Stimulated activated CD4-positive, alpha-beta T cell treated with anti-CD3 and anti-CD28 coated beads, TNF-alpha, amount 100 ng/mL, for 24 hours (primary cell): ENCODE results near the gene RSRP1.
A peak's percentile ranks its signal among the peaks of the same experiment; 100 is the strongest.
"Not testable (repeated sequence)": the region's sequence is repeated elsewhere in the genome, so short reads cannot be mapped to it uniquely, and the experiment has no call there.

ENCODE experiments used
- DNase-seq, 3 experiments: peaks; one replicate each; pipeline ENCODE4 v3.0.0-alpha.2; 2020; ENCODE audit warnings: low read depth in 3 of 3

Gene RSRP1, protein sequence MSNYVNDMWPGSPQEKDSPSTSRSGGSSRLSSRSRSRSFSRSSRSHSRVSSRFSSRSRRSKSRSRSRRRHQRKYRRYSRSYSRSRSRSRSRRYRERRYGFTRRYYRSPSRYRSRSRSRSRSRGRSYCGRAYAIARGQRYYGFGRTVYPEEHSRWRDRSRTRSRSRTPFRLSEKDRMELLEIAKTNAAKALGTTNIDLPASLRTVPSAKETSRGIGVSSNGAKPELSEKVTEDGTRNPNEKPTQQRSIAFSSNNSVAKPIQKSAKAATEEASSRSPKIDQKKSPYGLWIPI

DNA sequence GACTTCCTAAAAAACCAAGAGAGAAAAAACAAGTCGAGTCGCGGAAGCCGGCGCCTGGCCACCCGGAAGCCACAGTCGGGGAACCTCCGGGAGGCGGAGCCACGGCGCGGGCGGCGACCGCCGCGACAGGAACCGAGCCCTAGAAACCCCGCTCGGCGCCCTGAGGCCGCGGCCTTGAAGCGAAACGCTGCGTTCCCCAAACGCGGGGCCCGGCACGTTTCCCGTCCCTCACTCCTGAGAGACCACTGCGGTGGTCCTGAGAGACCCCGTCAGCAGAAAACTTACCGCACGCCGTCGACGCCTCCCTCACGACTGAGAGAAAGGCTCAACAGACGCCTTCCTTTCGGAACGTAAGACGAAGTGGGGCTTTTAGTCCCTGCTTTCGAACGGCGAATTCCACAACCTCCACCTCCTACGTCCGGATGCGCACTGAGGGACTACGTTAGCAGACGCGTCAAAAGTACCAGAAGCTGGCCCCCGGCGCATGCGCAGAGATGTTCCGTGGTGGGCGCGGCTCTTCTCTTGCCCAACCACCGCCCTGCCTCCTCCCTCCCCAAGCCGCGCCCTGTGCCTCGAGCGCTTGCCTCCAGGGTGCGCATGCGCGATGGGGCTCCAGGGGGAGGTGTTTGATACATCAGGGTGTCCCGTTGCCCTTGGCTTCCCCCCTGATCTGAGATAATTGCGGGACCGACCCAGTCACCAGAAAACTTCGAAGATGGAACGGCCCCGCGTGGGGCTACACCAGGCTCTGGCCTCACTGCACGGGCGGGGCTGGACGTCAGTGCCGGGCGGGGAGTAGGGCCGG, at the start of gene RSRP1:
Gene RSRP1 (minus strand): TSS at position 431 of the 805 bp plus-strand sequence. CDS start 491 bp downstream, outside the sequence.
- DNase-seq: peak; percentile 99 to 100 (median 100)

DNA sequence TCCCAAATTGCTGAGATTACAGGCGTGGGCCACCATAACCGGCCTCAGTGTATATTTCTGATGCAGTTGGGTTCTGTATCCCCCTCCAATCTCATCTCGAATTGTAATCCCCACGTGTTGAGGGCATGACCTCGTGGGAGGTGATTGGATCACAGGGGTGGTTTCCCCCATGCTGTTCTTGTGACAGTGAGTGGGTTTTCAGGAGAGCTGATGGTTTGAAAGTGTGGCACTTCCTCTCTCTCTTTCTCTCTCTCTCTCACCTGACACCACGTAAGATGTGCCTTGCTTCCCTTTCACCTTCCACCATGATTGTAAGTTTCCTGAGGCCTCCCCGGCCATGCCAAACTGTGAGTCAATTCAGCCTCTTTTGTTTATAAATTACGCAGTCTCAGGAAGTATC, 49.2 kb upstream of the RSRP1 start:
- not testable (repeated sequence) for DNase-seq

DNA sequence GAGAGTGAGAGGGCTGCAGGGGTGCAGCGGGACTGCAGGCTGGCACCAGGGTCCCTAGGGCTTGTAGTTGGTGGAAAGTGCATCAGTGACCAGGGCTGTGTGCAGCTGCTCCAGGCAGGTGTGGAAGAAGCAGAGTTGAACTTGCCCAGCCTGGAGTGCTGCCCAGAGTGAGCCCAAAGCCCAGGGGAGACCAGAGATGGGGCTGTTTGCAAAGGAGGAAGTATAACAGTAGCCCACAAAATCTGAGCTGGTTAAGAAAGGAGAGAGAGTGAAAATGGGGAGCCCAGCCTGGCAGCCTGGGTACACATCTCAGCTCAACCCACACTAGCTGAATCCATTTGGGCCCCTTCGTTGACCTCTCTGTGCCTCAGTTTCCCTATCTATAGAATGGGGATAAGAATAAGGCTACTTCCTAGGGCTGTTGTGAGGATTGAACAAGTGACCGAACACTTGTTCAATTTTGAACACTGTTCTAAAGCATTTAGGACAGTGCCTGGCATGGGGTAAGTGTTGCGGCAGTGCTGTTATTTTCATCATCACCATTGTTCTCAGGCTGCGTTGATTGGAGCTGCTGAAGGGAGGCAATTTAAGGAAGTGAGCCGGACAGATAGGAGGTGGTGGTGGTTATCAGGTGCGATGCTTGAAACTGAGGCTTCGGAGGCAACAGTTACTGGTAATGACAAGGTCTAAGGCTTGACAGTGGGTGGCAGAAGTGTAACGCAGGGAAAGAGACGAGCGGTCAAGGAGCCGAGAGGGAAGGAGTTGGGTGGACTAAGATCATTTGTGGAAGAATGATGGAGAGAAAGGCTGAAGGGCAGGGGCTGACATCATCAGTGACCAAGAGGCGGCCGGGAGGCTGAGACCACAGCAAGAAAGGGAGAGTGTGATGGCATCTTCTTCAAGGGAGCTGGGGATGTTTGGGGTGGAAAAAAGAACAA, 47.9 kb upstream of the RSRP1 start:
- not testable (repeated sequence) for DNase-seq

DNA sequence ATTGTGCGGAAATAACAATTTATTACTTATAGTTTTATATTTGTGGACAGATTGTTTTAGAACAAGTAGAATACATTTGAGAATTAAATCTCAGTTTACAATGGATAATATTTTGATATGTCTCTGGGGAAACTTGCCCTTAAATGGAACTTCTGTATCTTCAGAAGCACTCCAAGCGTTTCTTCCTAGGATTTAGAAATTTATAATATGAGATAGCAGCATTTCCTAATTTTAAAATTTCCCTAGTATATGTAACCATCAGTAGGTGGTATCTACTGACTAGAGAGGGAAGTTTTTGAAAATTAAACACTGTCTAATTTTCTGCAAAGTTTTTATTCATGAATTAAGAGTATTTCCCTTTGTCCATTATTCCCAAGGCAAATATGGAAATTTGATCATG, 46.2 kb upstream of the RSRP1 start:
- DNase-seq: not testable (repeated sequence)

DNA sequence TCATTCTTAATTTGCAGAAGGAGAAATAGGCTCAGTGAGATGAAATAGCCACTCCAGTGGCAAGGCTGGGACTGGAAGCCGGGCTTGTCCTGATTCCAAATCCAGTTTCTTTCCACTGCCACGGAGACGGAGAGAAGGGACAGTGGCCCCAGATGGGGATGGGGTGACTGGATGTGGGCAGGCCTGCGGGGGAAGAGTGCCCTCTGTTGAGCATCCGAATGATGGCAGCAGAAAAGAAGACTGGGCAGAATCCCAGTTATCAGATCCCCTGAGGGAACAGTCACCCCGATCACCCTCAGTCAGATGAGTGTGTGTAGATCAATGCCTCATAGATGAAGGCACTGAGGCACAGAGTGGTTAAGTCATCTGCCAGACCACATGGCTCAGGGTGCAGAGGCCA, 42.8 kb upstream of the RSRP1 start:
- DNase-seq: not testable (repeated sequence)

DNA sequence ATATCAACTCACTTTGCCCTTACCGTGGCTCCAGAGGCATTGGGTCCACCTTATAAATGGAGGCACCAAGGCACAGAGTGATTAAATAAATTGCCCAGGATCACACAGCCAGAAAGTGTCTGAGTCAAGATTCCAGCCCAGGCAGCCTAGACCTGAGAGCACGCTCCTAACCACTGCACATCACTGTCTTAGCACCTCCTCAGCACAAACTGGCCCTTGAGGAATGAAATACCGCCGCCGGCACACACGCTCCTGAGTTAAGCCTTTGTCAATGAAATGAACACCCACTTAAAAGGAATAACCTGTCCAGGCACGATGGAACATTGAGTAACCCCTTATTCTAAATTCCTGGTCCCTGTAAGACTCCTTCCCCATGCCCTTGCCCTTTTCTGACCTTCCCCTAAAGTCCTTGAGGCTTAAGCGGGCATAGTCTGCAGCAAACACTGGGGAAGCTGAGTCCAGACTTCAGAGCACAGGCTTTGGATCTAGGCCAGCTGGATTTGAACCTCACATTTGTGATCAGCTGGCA, 41.4 kb upstream of the RSRP1 start:
- DNase-seq: not testable (repeated sequence)

DNA sequence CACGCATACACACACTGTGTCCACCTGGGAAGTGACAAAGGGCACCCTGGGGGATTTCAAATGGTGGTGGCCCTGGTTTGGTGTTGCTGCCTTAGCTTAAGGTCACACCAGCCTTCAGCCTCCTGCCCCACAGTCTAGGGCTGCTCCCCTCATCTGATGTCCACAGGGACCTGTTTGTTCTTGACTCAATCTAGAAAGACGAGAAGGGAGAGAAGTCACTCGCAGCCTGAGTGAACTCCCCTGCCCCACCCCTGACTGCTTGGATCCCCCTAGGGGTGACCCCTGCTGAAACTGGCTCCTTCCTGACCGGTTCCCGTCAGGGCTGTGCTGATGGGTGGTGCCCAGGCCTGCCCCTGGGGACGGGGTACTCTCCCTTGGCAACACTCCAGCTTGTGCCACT, 39.9 kb upstream of the RSRP1 start:
- not testable (repeated sequence) for DNase-seq

DNA sequence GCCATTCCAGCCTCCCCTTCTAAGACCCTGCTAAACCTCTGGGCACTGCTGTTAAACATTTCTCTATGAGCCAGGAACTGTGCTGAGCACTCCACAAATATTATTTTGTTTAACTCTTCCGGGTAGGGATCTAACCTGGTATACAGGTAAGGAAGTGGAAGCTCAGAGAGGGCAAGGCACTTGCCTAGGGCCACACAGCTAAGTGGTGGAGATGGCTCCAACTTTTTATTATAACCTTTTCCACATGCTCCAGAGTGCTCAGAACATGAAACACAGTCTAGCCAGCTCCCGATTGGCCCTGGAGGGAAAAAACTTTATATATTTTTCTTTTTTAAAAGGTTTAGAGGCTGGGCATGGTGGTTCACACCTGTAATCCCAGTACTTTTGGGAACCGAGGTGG, 38.6 kb upstream of the RSRP1 start:
- DNase-seq: not testable (repeated sequence)

DNA sequence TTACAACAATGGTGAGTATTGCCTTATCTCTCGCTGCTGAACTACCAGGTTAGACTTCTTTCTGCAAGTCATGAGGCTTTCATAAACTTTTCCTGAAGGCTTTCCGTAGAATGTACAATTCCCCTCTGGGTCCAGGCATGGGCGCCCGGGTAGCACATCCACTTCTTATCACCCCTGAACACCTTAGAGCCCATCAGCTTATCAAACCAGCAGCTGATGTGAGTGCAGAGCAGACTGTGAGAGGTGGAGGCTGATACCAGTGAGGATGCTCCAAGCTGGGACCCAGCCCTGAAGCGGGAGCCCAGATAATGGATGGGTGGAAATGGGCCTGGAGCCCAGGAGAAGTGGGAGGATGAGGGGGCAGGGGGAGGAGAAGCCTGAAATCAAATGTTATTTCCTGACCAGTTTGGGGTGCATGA, 32.4 kb upstream of the RSRP1 start:
- DNase-seq: not testable (repeated sequence)

DNA sequence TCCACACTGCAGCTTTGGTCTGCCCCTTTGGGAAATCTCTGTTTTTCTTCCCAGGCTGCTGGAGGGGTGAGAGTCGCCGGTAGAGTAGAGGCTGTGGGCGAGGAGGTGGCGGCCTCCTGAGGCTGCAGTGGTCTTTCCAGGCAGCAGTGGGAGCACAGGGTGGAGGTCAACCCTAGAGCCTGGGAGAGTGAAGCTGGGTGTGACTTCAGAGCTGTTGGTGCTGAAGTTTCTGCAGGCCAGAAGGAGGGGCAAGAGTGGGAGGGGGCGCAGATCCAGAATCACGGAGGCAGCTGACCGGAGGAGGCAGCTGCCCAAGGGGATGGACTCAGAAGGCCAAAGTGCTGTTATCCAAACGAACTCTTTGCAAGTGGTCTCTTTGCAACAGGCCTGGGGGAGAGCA, 31.5 kb upstream of the RSRP1 start:
- not testable (repeated sequence) for DNase-seq

DNA sequence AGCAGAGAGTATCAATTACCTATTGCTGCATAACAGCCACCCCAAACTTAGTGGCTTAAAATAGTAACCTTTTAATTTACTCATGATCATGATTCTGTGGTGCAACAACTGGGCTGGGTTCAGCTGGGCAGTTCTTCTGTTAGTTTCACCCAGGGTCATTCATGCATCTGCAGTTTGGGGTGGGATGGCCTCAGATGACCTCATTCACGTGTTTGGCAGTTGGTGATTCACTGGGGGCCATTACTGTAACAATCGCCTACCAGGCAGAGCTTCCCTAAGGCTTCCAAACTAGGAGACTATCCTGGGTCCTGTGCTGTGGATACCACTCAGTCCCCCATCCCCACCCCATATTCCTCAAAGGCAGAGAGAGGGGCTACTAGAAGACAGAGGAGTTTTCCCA, 31.1 kb upstream of the RSRP1 start:
- not testable (repeated sequence) for DNase-seq

DNA sequence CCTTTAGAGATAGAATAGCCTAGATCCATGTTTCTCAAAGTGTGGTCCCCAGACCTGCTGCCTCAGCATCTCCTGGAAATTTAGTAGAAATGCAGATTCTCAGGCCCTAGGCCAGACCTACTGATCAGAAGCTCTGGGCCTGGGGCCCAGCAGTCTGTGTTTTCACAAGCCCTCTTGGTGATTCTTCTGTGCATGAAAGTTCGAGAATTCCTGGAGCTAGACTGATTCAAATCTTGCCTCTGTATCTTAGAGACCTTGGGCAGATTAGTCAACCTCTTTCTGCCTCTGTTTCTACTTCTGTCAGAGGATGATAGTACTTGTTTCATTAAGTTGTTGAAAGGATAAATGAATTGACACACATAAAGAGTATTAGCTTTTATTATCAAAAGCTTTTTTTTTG, 30.0 kb upstream of the RSRP1 start:
- DNase-seq: not testable (repeated sequence)

DNA sequence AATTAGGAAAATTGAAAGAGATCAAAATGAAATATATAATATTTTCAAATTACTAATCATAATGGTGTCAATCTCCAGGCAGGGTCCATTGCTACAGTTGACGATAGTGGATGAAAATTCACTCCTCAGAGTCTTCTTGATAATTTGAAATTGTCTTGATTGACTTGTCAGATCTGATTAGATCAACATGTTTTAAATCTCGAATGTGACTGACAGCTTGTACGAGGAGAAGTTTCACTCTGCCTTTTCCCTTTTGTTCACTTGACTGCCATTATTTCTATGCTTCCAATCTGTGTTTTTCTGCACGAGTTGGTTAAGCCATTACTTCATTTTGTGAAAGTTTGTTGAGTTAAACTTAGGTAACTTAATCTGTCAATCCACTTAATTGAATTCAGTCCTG, 28.4 kb upstream of the RSRP1 start:
- DNase-seq: not testable (repeated sequence)

DNA sequence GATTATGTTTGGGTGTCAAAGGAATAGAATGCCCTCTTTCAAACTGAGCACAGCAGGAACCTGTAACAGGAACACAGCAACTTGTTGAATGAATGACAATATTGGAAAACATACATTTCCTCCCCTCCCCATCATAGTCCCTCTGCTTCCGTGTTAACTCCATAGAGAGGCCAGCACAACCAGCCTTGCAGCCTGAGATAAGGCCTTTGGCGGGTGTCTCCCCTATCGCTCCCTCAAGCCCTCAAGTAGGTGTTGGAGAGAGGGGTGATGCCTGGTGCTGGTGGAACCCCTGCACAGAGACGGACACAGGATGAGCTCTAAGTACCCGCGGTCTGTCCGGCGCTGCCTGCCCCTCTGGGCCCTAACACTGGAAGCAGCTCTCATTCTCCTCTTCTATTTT, 25.0 kb upstream of the RSRP1 start, which contains the start of gene RHD:
Gene RHD (plus strand): TSS at position 272 of the 400 bp plus-strand sequence. CDS start 39 bp downstream, at position 311.
- not testable (repeated sequence) for DNase-seq

DNA sequence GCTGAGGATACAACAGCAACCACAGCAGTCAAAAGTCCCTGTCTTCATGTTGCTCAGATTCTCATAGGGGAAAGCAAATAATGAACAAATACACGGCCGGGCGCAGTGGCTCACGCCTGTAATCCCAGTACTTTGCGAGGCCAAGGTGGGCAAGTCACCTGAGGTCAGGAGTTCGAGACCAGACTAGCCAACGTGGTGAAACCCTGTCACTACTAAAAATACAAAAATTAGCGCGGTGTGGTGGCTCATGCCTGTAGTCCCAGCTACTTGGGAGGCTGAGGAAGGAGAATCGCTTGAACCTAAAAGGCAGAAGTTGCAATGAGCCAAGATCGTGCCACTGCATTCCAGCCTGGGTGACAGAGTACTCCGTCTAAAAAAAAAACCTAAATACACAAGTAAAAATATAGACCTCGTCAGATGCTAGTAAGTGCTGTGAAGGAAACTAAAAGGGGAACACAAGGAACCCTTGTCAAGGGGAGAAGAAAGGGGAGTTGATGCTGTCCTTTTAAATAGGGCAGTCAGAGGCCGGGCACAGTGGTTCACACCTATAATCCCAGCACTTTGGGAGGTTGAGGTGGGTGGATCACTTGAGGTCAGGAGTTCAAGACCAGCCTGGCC, 21.0 kb upstream of the RSRP1 start:
- not testable (repeated sequence) for DNase-seq

DNA sequence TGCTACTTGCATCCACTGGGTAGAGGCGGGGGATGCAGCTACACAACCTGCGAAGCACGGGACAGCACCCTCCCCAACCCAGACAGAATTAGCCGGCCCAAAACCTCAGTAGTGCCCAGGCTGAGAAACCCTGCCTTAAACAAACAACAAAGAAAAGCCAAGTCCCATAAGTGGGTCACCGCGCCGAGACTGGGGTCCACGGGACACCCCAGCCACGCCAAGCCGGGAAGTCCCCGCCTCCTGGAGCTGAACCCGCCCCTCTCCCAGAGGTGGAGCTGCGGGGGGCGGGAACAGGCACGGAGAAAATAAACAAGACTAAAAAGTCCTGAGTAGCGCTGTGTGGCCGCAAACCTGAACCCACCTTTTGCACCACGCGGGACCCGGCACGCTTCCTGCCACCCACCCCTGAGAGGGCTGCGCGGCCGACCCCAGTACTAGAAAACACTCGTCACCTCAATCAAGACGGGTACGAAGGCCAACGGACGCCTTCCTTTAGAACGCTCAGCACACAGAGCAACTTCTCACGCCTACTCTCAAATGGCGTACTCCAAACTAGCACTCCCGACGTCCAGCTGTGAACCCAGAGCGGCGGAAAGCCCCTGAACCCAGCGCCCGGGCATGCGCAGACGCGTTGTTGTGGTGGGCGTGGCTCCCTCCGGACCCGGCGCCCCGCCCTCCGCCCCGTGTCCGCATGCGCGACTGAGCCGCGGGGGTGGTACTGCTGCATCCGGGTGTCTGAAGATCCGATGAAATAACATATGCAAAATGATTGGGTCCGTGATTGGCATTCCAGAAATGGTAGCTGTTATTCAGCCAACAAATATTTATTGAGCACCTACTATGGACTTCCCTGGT, 20.3 kb upstream of the RSRP1 start:
- peak; percentile 62 to 90 (median 79) for DNase-seq

DNA sequence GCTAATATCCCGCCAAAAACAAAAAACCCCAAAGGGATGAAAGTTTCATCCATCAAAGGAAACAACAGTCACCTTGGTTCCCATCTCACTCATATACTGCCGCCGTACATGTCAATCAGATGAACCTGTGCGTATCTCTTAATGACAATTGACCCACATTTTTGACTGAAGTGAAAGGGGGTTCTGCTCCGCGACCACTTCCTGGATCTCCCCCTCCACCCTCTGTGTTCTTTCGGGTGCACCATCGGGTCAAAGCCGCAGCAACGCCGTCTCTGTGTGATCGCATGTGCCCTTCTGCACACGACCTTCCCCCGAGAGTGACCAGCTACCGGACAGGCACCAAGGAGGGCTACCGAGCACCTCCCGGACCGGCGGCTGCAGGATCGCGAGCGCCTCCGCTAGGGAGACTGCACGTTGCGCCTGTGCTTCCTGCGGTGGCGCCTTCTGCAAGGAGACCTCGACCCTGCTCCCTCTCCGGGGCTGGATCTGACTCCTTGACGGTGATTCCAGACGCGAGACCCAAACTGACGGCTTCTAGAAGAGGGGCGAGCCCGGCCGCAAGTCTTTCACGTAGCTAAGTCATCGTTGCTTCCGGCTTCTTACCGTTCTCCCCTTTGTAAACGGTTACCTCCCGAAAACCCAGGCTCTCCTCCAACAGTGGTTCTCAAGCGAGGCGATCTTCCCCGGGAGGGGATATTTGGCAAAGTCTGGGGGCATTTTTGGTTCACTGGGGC, 19.5 kb upstream of the RSRP1 start:
- DNase-seq: peak in 1 of 3 experiments; percentile 28

DNA sequence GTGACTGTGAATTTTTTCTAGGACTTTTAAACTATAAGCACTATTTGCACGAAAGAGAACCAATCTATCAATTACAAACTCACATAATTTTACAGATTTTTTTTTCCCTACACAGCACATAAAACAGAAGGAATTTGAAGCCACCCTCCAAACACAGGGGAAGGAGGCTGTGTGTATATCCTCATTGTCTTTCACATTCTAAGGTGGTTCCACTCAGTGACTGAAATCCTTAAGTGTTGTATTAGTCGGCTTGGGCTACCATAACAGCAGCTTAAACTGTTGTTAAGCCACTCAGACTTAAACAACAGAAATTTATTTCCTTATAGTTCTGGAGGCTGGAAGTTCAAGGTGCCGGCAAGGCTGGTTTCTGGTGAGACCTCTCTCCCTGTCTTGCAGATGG, 13.1 kb upstream of the RSRP1 start:
- DNase-seq: not testable (repeated sequence)

DNA sequence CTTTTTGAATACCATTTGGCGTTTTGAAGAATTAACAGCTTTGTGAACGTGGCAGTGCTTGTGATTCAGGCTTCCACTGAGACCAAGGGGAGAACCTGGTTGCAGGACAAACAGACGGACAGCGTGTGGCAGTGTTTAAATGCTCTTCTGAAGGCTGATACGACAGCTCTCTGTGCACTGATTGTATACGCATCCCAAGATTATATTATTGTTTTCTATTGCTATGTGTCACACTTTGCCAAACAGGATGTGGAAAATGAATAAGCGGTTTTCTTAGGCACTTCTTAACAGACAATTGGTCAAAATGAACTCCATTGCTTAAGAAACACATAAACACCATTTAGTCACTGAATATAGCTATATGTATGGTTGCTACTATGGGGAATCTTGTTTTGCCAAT, 12.6 kb upstream of the RSRP1 start:
- not testable (repeated sequence) for DNase-seq
